ENCODE measurements around the gene TNFAIP3.
A peak's percentile ranks its signal among the peaks of the same experiment; 100 is the strongest.

TNFAIP3 gene

GRCh38 chr6:137866200-137866913 lies 702 bp upstream of the TNFAIP3 start:
- no peak for DNase-seq

- DNase-seq, result peak; percentile 8
Measured at GRCh38 chr6:137867685-137868509, 838 bp downstream of the TNFAIP3 start.

DNA sequence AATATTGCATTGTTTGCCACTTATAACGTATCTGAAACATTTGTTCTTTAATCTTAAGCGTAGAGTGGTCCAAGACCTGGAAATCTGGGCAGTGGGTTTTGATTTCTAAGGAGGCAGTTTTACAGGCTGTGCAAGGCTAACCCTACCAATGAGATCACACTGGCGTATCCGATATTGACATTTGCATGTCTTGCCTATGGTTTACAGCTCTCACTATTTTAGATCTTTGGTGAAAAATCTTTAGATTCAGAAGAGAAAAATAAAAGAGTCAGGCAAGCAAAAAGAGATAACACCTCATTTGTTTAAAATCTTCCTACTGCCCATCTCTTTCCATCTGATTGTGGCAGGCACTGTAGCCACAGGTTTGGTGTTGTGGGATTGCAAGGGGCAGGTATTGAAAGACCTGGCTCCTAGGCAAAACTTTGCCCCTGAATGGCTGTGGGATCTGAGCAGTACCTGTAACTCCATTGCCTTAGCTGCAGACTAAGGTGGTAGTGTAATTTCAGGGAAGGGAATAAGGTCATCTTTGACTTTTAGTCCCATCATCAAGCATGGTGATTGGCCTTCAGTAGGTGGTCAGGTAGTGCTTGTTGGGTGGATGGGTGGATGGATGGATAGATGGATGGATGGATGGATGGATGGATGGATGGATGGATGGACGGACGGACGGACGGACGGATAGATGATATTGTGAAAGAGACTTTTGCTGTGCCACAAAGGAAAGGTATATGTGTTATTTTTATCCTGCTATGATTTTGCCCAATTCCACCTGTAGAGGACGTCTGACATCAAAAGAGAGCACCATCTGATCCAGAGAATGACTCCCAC lies 1.9 kb downstream of the TNFAIP3 start:
- DNase-seq, result no peak

DNA sequence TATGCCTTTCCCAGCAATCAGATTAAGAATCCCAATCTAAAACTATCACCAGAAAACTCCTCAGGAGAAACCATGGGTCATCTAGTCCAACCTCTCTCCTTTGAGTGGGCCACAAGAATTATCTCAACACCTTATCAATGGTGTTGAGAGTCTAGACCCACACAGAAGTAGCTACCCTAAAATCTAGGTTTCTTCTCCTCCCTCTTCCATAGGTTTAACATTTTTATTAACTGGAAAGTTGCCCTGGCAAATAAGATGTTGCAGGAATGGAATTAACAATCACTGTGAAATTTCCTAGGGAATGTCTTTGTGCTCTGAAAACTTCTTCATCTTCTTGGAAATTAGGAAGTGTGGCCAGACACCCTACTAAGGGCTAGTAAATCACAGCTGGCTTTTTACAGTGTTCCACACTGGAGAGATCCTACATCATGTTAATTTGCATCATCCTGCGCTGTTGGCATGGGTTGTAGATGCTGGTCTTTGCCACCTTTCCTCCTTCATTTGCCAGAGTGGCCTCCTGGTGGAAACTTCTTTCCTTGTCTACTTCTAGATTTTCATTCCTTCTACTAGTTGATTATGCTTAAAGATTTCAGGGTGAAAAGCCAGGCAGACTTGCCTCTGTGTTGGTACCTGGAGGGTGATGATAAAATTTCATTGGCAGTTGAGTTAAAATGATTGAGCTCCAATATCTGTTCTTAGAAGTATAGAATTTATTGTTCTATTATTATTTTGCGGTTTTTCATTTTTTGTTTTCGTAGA lies 2.7 kb downstream of the TNFAIP3 start:
- no peak for DNase-seq

GRCh38 chr6:137870308-137870644 lies 3.2 kb downstream of the TNFAIP3 start:
- DNase-seq, result no peak

DNA sequence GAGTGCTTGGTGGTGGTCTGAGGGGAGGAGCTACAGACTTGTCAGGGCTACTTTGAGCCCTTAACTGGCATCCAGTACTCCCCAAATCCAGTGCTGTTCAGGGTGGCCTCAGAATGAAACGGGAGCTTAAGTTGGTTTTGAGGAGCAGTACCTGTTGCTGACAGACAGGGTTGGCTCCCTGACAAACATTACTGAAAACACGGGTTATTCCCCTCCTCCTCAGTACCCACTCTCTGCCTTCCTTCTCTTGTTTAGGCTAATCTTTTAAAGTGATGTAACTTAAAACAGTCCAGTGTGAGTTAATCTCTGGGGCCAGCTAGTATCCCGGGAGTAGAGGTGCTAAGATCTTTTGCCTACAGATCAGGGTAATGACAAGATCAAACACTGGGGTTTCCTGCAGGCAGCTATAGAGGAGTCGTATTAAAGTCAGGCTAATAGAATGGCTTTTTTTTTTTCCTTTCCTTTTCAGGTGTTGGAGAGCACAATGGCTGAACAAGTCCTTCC lies 3.7 kb downstream of the TNFAIP3 start:
- no peak for DNase-seq

- no peak for DNase-seq
Measured at GRCh38 chr6:137871291-137871690, 4.2 kb downstream of the TNFAIP3 start.

- no peak for DNase-seq
Measured at GRCh38 chr6:137871831-137872454, 4.9 kb downstream of the TNFAIP3 start.

GRCh38 chr6:137872581-137873115 lies 5.6 kb downstream of the TNFAIP3 start:
- no peak for DNase-seq

GRCh38 chr6:137873273-137873762 lies 6.3 kb downstream of the TNFAIP3 start:
- DNase-seq, result no peak

- no peak for DNase-seq
Measured at GRCh38 chr6:137874204-137875057, 7.4 kb downstream of the TNFAIP3 start.

DNA sequence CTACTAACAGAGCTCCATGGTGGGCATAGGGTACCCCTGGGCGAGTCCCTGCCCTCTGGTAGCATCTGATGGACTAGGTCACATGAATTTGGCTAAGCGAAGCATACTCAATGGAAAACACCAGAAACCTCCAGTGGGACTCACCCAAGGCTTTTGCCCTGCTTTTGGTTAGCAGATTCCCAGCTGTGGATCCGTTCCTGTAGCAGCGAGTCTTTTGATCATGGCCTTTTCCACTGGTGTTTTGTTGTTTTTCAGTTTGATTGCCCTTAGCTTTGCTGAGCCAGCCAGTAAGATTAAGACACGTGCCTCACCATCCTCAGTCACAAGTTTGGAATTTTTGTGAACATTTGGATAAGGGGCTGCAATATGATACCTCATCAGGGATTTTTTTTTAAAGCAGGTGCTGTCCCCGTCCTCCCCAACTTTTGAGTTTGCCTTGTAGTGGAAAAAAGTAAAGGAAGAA lies 8.0 kb downstream of the TNFAIP3 start:
- DNase-seq, result no peak

GRCh38 chr6:137875606-137876005 lies 8.5 kb downstream of the TNFAIP3 start:
- DNase-seq, result no peak

DNA sequence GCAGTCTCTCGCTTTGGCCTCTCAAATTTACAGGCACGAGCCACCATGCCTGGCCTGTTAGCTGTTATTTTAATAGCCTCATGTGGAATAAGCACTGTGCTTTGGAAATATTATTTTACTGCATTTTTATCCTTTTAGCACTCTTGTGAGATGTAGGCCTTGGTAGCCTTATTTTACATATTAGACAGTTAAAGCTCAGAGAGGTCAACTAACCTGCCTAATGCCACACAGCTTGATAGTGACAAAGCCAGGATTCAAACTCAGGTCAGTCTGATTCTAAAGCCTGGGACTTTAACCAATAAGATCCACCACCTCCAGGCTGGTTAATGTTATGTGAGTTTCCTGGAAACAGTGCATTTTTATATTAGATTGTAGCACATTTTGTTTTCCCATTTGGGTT lies 9.5 kb downstream of the TNFAIP3 start:
- no peak for DNase-seq

DNA sequence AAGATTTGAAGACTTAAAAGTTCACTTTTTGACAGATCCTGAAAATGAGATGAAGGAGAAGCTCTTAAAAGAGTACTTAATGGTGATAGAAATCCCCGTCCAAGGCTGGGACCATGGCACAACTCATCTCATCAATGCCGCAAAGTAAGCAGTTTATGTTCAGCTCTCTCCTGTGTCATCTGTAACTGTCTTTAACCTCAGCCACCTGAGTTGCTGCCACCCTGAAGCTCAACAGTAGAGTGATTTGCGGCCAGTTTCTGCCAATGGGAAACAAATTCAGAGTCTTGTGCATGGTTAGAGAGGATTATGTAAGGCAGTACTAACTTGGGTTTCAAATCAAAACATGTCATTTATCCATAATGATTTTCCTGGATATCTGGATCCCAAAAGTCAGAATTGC lies 10.1 kb downstream of the TNFAIP3 start:
- DNase-seq, result no peak

GRCh38 chr6:137877606-137878005 lies 10.5 kb downstream of the TNFAIP3 start:
- DNase-seq, result no peak

DNA sequence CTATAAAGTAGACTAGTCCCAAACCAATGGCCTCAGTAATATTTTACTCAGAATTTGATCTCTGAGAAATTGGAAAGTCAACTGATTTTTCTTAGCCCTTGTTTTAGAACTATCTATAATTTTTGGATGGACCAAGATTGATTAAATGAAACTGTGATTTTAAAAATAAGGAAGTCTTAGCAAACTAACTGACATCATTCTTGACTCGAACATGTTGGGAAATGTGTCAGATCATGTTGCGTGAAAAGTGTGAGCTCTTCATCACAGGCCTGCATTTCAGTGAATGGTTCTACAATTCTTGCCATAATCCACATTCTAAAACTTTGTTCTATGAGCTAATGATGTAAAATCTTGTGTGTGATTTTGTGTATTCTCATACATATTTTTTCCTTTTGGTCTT lies 11.0 kb downstream of the TNFAIP3 start:
- no peak for DNase-seq

GRCh38 chr6:137878486-137879285 lies 11.6 kb downstream of the TNFAIP3 start:
- no peak for DNase-seq

- DNase-seq, result no peak
Measured at GRCh38 chr6:137879299-137879698, 12.2 kb downstream of the TNFAIP3 start.
